Fibroblast of pulmonary artery (primary cell): ENCODE data around the gene PDE1C.
A peak's percentile ranks its signal among the peaks of the same experiment; 100 is the strongest.

Experiments
- DNase-seq: peaks from one replicate; pipeline ENCODE4 v3.0.0-alpha.2; 2010; ENCODE audit warnings: low read depth
- H3K4me3 ChIP-seq: replicated peaks from 2 replicates; pipeline ENCODE4 v1.5.1; 2011; ENCODE audit warnings: low read depth, mild to moderate bottlenecking, control low read depth, low read length, moderate library complexity
- TF ChIP-seq, protein P1 (sequence below): IDR thresholded peaks from 2 replicates; pipeline ENCODE4 v1.5.1; 2011; ENCODE audit warnings: mild to moderate bottlenecking, control low read depth, low read length, inconsistent platforms; ENCODE audit errors: missing control alignments

Gene PDE1C

DNA sequence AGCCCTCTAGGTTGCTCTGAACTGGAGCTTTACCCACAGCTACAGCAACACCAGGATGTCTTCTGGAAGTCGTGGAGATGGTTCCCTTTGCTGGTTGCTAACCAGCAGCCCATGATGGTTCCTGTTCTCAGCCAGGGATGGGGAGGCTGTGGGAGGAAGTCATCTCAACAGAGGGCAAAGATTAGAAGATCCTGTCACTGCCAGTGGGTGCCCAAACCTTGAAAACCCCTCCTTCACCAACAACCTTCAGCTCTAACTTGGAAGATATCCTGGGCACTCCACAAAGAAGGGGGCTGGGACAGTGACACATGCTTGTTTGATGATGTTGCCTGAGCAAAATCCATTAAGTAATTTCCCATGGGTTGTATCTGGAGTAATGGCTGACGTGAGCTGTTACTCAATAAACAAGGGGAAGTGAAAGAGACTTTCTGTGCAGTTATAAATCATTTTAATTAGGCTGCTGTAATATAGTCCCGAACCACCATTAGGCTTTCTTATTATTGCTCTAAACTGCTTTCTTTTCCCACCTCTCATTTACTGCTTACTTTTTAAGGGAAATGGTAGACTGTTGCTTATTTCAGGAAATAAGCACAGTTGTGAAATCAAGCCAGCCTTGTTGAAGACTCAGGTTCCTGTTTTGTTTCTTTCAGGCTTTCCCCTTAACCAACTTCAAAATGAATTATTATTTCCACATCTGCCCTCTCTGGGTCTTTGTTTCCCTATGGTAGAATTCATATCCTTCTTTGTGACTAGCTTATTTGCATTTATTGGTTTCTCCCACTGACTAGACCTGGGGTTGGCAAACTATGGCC is 258.4 kb downstream of the PDE1C start:
- TF ChIP-seq, protein P1, sequence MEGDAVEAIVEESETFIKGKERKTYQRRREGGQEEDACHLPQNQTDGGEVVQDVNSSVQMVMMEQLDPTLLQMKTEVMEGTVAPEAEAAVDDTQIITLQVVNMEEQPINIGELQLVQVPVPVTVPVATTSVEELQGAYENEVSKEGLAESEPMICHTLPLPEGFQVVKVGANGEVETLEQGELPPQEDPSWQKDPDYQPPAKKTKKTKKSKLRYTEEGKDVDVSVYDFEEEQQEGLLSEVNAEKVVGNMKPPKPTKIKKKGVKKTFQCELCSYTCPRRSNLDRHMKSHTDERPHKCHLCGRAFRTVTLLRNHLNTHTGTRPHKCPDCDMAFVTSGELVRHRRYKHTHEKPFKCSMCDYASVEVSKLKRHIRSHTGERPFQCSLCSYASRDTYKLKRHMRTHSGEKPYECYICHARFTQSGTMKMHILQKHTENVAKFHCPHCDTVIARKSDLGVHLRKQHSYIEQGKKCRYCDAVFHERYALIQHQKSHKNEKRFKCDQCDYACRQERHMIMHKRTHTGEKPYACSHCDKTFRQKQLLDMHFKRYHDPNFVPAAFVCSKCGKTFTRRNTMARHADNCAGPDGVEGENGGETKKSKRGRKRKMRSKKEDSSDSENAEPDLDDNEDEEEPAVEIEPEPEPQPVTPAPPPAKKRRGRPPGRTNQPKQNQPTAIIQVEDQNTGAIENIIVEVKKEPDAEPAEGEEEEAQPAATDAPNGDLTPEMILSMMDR, result no peak
- DNase-seq, result peak; percentile 35
- no peak overlapping the region for H3K4me3 ChIP-seq

DNA sequence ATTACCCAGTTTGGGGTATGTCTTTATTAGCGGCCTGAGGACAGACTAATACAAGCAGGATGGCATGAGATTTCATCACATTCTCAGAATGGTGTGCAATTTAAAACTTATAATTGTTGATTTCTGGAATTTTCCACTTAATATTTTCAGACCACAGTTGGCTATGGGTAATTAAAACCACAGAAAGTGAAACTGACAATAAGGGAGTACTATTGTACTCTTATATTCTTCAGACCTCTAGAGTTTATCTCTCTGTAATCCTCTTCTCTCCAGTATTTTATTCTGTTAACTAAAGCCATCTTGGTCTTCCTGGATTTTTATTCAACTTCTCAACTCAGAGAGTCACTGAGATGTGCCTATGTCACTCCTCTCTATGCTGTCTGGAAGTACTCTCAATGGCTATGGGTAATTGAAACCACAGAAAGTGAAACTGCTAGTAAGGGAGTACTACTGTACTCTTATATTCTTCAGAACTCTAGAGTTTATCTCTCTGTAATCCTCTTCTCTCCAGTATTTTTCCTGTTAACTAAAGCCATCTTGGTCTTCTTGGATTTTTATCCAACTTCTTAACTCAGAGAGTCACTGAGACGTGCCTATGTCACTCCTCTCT is 264.9 kb downstream of the PDE1C start:
- no peak overlapping the region for H3K4me3 ChIP-seq
- TF ChIP-seq, protein P1, result no peak
- no peak for DNase-seq

DNA sequence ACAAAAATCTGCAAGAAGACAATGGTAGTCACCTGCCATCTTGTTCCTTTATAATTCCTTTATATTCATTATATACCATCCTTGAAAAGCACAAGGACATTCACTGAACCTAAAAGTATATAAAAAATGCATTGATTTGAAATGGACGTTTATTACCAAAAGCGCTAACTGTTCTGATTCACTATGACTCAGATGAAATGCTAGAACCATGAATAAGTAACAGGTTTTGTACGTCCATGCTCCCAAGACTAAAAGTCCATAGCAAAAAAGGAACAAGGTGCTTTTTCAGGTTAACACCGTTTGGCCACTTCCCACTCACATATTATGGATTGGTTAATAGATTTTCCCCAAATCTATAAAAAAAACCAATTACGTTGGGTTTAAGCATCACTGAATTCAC is 273.8 kb downstream of the PDE1C start:
- TF ChIP-seq, protein P1, result no peak
- H3K4me3 ChIP-seq, result no peak overlapping the region
- DNase-seq, result no peak

DNA sequence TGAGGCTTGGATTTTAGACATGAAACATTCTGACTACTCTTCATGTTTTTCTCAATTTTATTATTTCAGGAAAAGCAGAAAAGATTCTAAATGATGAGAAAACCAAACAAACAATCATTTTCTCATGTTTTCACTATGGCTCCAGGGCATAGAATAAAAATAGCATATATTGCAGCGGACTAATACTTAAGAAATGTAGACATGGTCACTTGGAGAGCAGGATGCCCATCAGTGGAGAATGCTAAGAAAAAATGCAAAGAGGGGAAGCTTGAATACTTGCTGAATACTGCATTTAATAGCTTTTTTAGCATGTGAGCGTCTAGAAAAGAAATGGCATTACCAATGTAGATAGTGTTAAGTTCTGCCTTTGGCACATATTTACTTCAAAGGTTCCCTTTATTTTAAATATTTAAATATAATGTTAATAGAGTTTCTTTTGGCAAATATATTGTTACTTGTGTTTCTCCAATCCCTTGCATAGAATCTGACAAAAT is 275.3 kb downstream of the PDE1C start:
- TF ChIP-seq, protein P1, result no peak
- DNase-seq, result no peak
- no peak overlapping the region for H3K4me3 ChIP-seq

DNA sequence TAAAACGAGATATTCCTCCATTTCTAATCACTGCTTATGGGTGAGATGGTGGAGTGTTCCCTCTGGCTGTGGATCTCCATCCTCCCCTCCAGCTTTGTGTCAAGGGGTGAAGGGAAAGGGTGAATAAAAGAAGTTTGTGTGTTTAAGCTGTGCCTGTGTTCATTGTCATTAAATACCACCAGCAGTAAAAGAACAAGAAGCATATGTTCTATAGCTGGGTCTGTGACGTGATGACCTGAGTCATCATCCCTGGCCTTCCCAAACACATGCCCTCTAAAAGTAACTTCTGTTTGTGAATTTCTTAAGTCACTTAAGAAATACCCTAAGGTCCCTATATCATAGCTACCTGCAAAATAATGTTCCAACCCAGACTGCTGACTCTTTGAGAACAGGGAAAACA is 278.3 kb downstream of the PDE1C start:
- TF ChIP-seq, protein P1, result no peak
- DNase-seq, result peak; percentile 1

DNA sequence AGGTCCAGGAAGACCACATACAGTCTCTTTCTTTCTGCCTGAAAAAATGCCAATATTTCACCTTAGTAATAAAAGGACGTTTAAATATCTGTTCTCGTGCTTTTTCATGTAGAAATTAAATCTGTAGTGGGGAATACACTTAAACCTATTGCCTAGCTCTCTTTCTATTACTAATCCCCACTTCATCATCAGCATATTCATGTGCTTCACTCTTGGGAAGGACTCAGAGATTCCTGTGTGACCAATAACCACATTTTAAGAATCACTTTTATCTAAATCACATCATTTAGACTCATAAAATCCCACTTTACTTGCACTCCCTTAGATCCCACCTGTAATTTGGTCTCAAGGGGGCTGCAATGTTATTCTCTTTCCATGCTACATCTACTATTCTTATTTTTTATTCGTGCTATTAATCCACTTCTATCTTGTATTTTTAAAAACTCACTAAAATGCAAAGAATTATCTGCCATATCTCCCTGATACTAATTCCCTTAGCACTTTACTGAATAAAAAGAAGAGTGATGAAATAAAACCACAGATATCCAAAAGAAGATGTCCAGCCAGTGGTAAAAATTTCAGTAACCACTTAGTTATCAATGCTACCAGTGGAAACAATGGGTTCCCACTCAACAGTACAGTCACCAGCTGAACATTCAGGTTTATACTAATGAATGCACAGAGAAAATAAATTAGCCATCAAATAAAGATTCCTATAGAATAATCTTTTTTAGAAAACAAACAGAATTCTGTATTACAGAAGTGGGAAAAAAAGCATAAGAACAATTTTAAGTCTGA is 281.1 kb downstream of the PDE1C start:
- DNase-seq, result no peak
- TF ChIP-seq, protein P1, result no peak
- no peak overlapping the region for H3K4me3 ChIP-seq

More for the DNA sequence above, 278.3 kb downstream of the PDE1C start:
- H3K4me3 ChIP-seq, result no peak overlapping the region
